Left ventricle myocardium inferior (tissue), 1 donor: ENCODE data around the gene KIR2DL3. TPM values are rescaled to one million over a fixed set of nuclear protein-coding genes. Genes with fewer than 3 reads are reported as not detected.
A peak's percentile ranks its signal among the peaks of the same experiment; 100 is the strongest.

Experiments used
- DNase-seq: peaks from one replicate; pipeline ENCODE4 v3.0.0-alpha.2; 2020
- H3K27ac ChIP-seq: fragments of 200-600 bp; replicated peaks from 2 replicates; pipeline ENCODE4 v1.8.0; 2021
- H3K27me3 ChIP-seq: fragments of 200-600 bp; 2 replicates; pipeline ENCODE4 v1.8.0; 2021; ENCODE audit warnings: low read depth
- H3K36me3 ChIP-seq: fragments of 200-600 bp; 2 replicates; pipeline ENCODE4 v1.8.0; 2021
- H3K4me1 ChIP-seq: fragments of 200-600 bp; 2 replicates; pipeline ENCODE4 v1.8.0; 2021
- H3K4me3 ChIP-seq: fragments of 200-600 bp; 2 replicates; pipeline ENCODE4 v1.8.0; 2021; ENCODE audit warnings: mild to moderate bottlenecking, moderate library complexity
- H3K9me3 ChIP-seq: fragments of 200-600 bp; replicated peaks from 2 replicates; pipeline ENCODE4 v1.8.0; 2021
- intact Hi-C: fragments of 100-400 bp; cut with micrococcal nuclease; formaldehyde crosslinking; loops from one replicate; pipeline ENCODE4 v1.11.0; 2022
- total RNA-seq: library from RNA; stranded (reverse); fragmentation: NEBNext Ultra II Directional; extraction: Animal tissue kit (Norgen Biotek cat#: 25700); gene quantifications from one replicate; pipeline ENCODE4 v1.2.1, GENCODE V29; 2021
- TF ChIP-seq, protein P1 (sequence below): fragments of 200-600 bp; IDR thresholded peaks from 2 replicates; pipeline ENCODE4 v1.8.0; 2021; ENCODE audit warnings: antibody characterized with exemption, mild to moderate bottlenecking, borderline replicate concordance
- donor health status: DM: no; HTN: yes; CAD: no; lungs with severe emphysema.

Gene KIR2DL3
- total RNA-seq, 1 donor from 2014 or later, result not detected

GRCh38 chr19:54790711-54791110, 52.4 kb downstream of the KIR2DL3 start:
- no peak for DNase-seq
- Histone ChIP-seq H3K4me3 (no peak overlapping the region), H3K27me3 (peaks cover 21% of the 10 kb centered on the region), H3K27ac (no peak overlapping the region), H3K4me1 (no peaks in the 10 kb centered on the region), H3K36me3 (no peaks in the 10 kb centered on the region), H3K9me3 (no peaks in the 10 kb centered on the region)
- intact Hi-C loops, result no loop called here
- TF ChIP-seq, protein P1, sequence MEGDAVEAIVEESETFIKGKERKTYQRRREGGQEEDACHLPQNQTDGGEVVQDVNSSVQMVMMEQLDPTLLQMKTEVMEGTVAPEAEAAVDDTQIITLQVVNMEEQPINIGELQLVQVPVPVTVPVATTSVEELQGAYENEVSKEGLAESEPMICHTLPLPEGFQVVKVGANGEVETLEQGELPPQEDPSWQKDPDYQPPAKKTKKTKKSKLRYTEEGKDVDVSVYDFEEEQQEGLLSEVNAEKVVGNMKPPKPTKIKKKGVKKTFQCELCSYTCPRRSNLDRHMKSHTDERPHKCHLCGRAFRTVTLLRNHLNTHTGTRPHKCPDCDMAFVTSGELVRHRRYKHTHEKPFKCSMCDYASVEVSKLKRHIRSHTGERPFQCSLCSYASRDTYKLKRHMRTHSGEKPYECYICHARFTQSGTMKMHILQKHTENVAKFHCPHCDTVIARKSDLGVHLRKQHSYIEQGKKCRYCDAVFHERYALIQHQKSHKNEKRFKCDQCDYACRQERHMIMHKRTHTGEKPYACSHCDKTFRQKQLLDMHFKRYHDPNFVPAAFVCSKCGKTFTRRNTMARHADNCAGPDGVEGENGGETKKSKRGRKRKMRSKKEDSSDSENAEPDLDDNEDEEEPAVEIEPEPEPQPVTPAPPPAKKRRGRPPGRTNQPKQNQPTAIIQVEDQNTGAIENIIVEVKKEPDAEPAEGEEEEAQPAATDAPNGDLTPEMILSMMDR, result no peak

DNA sequence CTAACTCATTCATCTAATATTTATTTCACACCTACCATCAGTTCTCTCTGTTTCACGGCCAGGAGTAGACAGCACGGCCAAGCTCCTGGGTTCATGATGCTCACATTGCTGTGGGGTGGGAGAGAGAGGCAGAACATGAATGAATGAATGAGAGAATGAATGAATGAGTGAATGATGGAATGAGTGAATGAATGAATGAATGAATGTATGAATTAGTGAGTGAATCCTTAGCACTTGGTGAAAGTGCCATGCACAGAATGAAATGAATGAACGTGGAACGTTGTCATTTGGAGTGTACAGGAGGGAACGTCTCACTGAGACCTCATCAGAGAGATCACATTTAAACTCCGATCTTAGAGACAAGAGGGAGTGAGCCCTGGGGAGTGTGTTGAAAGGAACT, 53.2 kb downstream of the KIR2DL3 start:
- TF ChIP-seq, protein P1, result no peak
- Histone ChIP-seq H3K27me3 (peaks cover 14% of the 10 kb centered on the region), H3K4me1 (no peaks in the 10 kb centered on the region), H3K4me3 (no peak overlapping the region), H3K9me3 (no peaks in the 10 kb centered on the region), H3K36me3 (no peaks in the 10 kb centered on the region), H3K27ac (no peak overlapping the region)
- DNase-seq, result no peak
- intact Hi-C loops, result no loop called here

DNA sequence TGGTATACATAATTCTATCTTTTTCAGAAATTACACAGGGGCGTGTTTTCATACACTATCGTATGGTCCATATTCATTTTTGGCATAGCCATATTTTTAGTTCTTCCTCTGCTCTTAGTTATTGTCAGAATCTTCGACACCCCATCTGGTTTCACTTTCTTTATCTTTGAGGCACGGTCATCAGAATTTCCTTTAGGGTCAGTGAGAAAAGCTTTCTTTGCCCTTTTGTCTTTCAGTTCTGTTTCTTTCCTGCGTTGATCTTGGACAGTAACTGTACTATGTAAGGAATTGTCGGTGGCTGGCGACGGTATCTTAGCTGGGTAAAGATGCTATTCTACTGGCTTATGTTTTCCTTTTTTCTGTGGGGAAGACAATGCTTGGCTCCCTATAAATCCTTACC, 54.5 kb downstream of the KIR2DL3 start:
- Histone ChIP-seq H3K36me3 (no peaks in the 10 kb centered on the region), H3K4me3 (peak overlapping the region; percentile 51), H3K27me3 (peaks cover 11% of the 10 kb centered on the region), H3K27ac (peak overlapping the region; percentile 32), H3K9me3 (no peaks in the 10 kb centered on the region), H3K4me1 (no peaks in the 10 kb centered on the region)
- intact Hi-C loops, result no loop called here
- TF ChIP-seq, protein P1, result no peak
- no peak for DNase-seq

GRCh38 chr19:54795758-54796157, 57.4 kb downstream of the KIR2DL3 start:
- no peaks in the 10 kb centered on the region for H3K36me3 ChIP-seq
- H3K27me3 ChIP-seq, result peaks cover 12% of the 10 kb centered on the region
- H3K4me1 ChIP-seq, result no peaks in the 10 kb centered on the region
- intact Hi-C loops, result no loop called here
- no peaks in the 10 kb centered on the region for H3K9me3 ChIP-seq
- no peak overlapping the region for H3K27ac ChIP-seq
- no peak for DNase-seq
- no peak overlapping the region for H3K4me3 ChIP-seq
- TF ChIP-seq, protein P1, result no peak

Other genes with a start within 250 kb of the KIR2DL3 start
- not detected for gene LAIR2, start 235.7 kb upstream of the KIR2DL3 start, total RNA-seq
- 1.6 TPM for gene LILRA2, start 164.7 kb upstream of the KIR2DL3 start, total RNA-seq
- 0.22 TPM for gene LILRA1, start 144.9 kb upstream of the KIR2DL3 start, total RNA-seq
- 1.5 TPM for gene LILRB1, start 108.0 kb upstream of the KIR2DL3 start, total RNA-seq
- 4.0 TPM for gene LILRB4, start 75.5 kb upstream of the KIR2DL3 start, total RNA-seq
- not detected for gene KIR3DL3, start 14.1 kb upstream of the KIR2DL3 start, total RNA-seq
- gene KIR2DL1, start 31.3 kb downstream of the KIR2DL3 start, total RNA-seq, result not detected
- not detected for gene KIR2DL4, start 65.1 kb downstream of the KIR2DL3 start, total RNA-seq
- not detected for gene KIR3DL1, start 78.0 kb downstream of the KIR2DL3 start, total RNA-seq
- gene KIR2DS4, start 94.2 kb downstream of the KIR2DL3 start, total RNA-seq, result not detected
- gene KIR3DL2, start 111.9 kb downstream of the KIR2DL3 start, total RNA-seq, result not detected
- gene FCAR, start 135.7 kb downstream of the KIR2DL3 start, total RNA-seq, result not detected
- gene NCR1, start 167.6 kb downstream of the KIR2DL3 start, total RNA-seq, result 0.30 TPM
- gene NLRP7, start 209.0 kb downstream of the KIR2DL3 start, total RNA-seq, result not detected
- gene NLRP2, start 227.9 kb downstream of the KIR2DL3 start, total RNA-seq, result 0.88 TPM